GM23338 (cell line): Measurements from ENCODE around the gene GPR137C. TPM values are rescaled to one million over a fixed set of nuclear protein-coding genes. Genes with fewer than 3 reads are reported as not detected.

Source experiments
- ATAC-seq: fragments of 200-7000 bp; cut with Tn5 transposase; 3 replicates; pipeline ENCODE4 v1.9.1; 2020
- DNase-seq: peaks from one replicate; pipeline ENCODE4 v3.0.0-alpha.2; 2015; ENCODE audit warnings: low spot score
- H2AFZ ChIP-seq: fragments of 200-600 bp; sonication (generic); 2 replicates; pipeline ENCODE4 v1.8.0; 2016; ENCODE audit warnings: antibody characterized with exemption, mild to moderate bottlenecking, moderate library complexity
- H3F3A ChIP-seq: fragments of 200-600 bp; sonication (generic); replicated peaks from 2 replicates; pipeline ENCODE4 v1.8.0; 2017; ENCODE audit warnings: antibody characterized with exemption, mixed run types, low read depth
- H3K27ac ChIP-seq: fragments of 200-600 bp; sonication (generic); 2 replicates; pipeline ENCODE4 v1.6.1; 2016; ENCODE audit warnings: low read depth
- H3K27me3 ChIP-seq: fragments of 200-600 bp; sonication (generic); 2 replicates; pipeline ENCODE4 v1.8.0; 2016; ENCODE audit warnings: mild to moderate bottlenecking, mixed run types, moderate library complexity; ENCODE audit not compliant: insufficient read depth
- H3K36me3 ChIP-seq: fragments of 200-600 bp; sonication (generic); 2 replicates; pipeline ENCODE4 v1.8.0; 2016; ENCODE audit warnings: mild to moderate bottlenecking; ENCODE audit not compliant: insufficient read depth
- H3K4me1 ChIP-seq: fragments of 200-600 bp; sonication (generic); 2 replicates; pipeline ENCODE4 v1.8.0; 2016; ENCODE audit warnings: mild to moderate bottlenecking, moderate library complexity; ENCODE audit not compliant: insufficient read depth
- H3K4me2 ChIP-seq: fragments of 200-600 bp; sonication (generic); 2 replicates; pipeline ENCODE4 v1.7.1; 2017; ENCODE audit warnings: mixed run types
- H3K4me3 ChIP-seq: fragments of 200-600 bp; sonication (generic); 2 replicates; pipeline ENCODE4 v1.6.1; 2016; ENCODE audit warnings: mixed run types
- H3K79me2 ChIP-seq: fragments of 200-600 bp; sonication (generic); replicated peaks from 2 replicates; pipeline ENCODE4 v1.8.0; 2017; ENCODE audit warnings: mild to moderate bottlenecking; ENCODE audit not compliant: insufficient read depth
- H3K9me2 ChIP-seq: fragments of 200-600 bp; sonication (generic); 2 replicates; pipeline ENCODE4 v1.8.0; 2017; ENCODE audit not compliant: insufficient read depth
- H4K20me1 ChIP-seq: fragments of 200-600 bp; sonication (generic); replicated peaks from 2 replicates; pipeline ENCODE4 v1.8.0; 2017; ENCODE audit warnings: mild to moderate bottlenecking; ENCODE audit not compliant: insufficient read depth
- H3K27ac Mint-ChIP-seq: 2 replicates; pipeline ENCODE4 v1.8.0; 2020; ENCODE audit warnings: inconsistent platforms, mild to moderate bottlenecking, moderate library complexity, mixed read lengths
- H3K27me3 Mint-ChIP-seq: 3 replicates; pipeline ENCODE4 v1.8.0; 2022; ENCODE audit warnings: low read depth, mild to moderate bottlenecking, moderate library complexity, mixed read lengths, inconsistent platforms; ENCODE audit not compliant: insufficient read depth, poor library complexity
- H3K36me3 Mint-ChIP-seq: 3 replicates; pipeline ENCODE4 v1.8.0; 2021; ENCODE audit warnings: low read depth, mild to moderate bottlenecking, inconsistent platforms, moderate library complexity, mixed read lengths
- H3K4me1 Mint-ChIP-seq: 3 replicates; pipeline ENCODE4 v1.8.0; 2020; ENCODE audit warnings: mild to moderate bottlenecking, inconsistent platforms, mixed read lengths
- H3K4me3 Mint-ChIP-seq: 3 replicates; pipeline ENCODE4 v1.8.0; 2021; ENCODE audit warnings: moderate library complexity, mild to moderate bottlenecking, inconsistent platforms, mixed read lengths
- H3K9me3 Mint-ChIP-seq: 3 replicates; pipeline ENCODE4 v1.8.0; 2020; ENCODE audit warnings: moderate library complexity, mild to moderate bottlenecking, inconsistent platforms, mixed read lengths
- CREB1 ChIP-seq: fragments of 250-450 bp; sonication (Bioruptor Pico); IDR thresholded peaks from 2 replicates; pipeline ENCODE4 v1.5.0; 2020; ENCODE audit warnings: low read depth, mild to moderate bottlenecking, moderate library complexity
- EZH2 ChIP-seq: fragments of 200-600 bp; sonication (generic); IDR thresholded peaks from one replicate; pipeline ENCODE4 v1.8.0; 2017; ENCODE audit warnings: antibody characterized with exemption, mild to moderate bottlenecking, low read depth; ENCODE audit not compliant: unreplicated experiment
- EZH2phosphoT487 ChIP-seq: fragments of 200-600 bp; sonication (generic); IDR thresholded peaks from one replicate; pipeline ENCODE4 v1.8.1; 2018; ENCODE audit warnings: antibody characterized with exemption; ENCODE audit not compliant: unreplicated experiment
- JUNB ChIP-seq: IDR thresholded peaks from one replicate; pipeline ENCODE4 v1.6.1; 2016; ENCODE audit warnings: antibody characterized with exemption; ENCODE audit not compliant: unreplicated experiment
- NANOG ChIP-seq: IDR thresholded peaks from 2 replicates; pipeline ENCODE4 v1.6.1; 2016; ENCODE audit warnings: antibody characterized with exemption, borderline replicate concordance
- POLR2AphosphoS5 ChIP-seq: IDR thresholded peaks from 2 replicates; pipeline ENCODE4 v1.6.1; 2016; ENCODE audit warnings: antibody characterized with exemption, low read depth
- STAT1 ChIP-seq: IDR thresholded peaks from one replicate; pipeline ENCODE4 v1.6.1; 2016; ENCODE audit warnings: antibody characterized with exemption; ENCODE audit not compliant: unreplicated experiment
- ZNF114 ChIP-seq: fragments of 250-450 bp; sonication (Bioruptor Pico); IDR thresholded peaks from 2 replicates; pipeline ENCODE4 v1.5.0; 2020; ENCODE audit warnings: mild to moderate bottlenecking, moderate library complexity
- ZNF331 ChIP-seq: fragments of 250-450 bp; sonication (Bioruptor Pico); IDR thresholded peaks from 2 replicates; pipeline ENCODE4 v1.5.0; 2020; ENCODE audit warnings: low read depth, mild to moderate bottlenecking, moderate library complexity
- polyA plus RNA-seq: library from polyadenylated mRNA; unstranded; fragments of >200 nt; fragmentation: Nextera tagmentation; extraction: Ambion mirVana; gene quantifications from 2 replicates; pipeline ENCODE4 v1.2.1, GENCODE V29; 2016
- total RNA-seq: library from RNA; depleted of rRNA; stranded (reverse); fragments of >200 nt; shearing (Covaris generic); gene quantifications from 2 replicates; pipeline ENCODE4 v1.2.3, GENCODE V29; 2014
- TF ChIP-seq, protein P1 (sequence below): fragments of 250-450 bp; sonication (Bioruptor Pico); IDR thresholded peaks from 2 replicates; pipeline ENCODE4 v1.5.0; 2020; ENCODE audit warnings: mild to moderate bottlenecking, moderate library complexity

The GPR137C gene
- total and polyA plus RNA-seq, 2 experiments from 2014 or later, result 2.2 to 5.2 TPM

DNA sequence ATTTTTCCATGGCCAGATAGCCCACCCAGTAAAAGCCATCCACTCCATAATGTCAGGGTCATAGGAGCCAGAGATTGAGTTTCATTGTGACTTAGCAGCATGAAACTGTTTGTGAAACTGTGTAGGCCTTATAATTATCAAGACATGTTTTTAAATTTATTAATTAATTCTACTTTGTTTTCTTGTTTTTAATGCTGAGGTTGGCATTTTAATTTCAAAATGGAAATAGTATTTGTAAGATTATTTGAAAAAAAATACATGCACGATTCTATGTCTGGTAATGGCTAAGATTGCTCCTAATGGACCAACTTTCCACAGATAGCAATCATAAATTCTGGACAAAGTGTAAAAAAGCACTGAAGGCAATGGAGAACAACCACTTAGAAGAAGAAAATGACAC is 67.1 kb downstream of the GPR137C start (continued):
- TF ChIP-seq, protein P1, sequence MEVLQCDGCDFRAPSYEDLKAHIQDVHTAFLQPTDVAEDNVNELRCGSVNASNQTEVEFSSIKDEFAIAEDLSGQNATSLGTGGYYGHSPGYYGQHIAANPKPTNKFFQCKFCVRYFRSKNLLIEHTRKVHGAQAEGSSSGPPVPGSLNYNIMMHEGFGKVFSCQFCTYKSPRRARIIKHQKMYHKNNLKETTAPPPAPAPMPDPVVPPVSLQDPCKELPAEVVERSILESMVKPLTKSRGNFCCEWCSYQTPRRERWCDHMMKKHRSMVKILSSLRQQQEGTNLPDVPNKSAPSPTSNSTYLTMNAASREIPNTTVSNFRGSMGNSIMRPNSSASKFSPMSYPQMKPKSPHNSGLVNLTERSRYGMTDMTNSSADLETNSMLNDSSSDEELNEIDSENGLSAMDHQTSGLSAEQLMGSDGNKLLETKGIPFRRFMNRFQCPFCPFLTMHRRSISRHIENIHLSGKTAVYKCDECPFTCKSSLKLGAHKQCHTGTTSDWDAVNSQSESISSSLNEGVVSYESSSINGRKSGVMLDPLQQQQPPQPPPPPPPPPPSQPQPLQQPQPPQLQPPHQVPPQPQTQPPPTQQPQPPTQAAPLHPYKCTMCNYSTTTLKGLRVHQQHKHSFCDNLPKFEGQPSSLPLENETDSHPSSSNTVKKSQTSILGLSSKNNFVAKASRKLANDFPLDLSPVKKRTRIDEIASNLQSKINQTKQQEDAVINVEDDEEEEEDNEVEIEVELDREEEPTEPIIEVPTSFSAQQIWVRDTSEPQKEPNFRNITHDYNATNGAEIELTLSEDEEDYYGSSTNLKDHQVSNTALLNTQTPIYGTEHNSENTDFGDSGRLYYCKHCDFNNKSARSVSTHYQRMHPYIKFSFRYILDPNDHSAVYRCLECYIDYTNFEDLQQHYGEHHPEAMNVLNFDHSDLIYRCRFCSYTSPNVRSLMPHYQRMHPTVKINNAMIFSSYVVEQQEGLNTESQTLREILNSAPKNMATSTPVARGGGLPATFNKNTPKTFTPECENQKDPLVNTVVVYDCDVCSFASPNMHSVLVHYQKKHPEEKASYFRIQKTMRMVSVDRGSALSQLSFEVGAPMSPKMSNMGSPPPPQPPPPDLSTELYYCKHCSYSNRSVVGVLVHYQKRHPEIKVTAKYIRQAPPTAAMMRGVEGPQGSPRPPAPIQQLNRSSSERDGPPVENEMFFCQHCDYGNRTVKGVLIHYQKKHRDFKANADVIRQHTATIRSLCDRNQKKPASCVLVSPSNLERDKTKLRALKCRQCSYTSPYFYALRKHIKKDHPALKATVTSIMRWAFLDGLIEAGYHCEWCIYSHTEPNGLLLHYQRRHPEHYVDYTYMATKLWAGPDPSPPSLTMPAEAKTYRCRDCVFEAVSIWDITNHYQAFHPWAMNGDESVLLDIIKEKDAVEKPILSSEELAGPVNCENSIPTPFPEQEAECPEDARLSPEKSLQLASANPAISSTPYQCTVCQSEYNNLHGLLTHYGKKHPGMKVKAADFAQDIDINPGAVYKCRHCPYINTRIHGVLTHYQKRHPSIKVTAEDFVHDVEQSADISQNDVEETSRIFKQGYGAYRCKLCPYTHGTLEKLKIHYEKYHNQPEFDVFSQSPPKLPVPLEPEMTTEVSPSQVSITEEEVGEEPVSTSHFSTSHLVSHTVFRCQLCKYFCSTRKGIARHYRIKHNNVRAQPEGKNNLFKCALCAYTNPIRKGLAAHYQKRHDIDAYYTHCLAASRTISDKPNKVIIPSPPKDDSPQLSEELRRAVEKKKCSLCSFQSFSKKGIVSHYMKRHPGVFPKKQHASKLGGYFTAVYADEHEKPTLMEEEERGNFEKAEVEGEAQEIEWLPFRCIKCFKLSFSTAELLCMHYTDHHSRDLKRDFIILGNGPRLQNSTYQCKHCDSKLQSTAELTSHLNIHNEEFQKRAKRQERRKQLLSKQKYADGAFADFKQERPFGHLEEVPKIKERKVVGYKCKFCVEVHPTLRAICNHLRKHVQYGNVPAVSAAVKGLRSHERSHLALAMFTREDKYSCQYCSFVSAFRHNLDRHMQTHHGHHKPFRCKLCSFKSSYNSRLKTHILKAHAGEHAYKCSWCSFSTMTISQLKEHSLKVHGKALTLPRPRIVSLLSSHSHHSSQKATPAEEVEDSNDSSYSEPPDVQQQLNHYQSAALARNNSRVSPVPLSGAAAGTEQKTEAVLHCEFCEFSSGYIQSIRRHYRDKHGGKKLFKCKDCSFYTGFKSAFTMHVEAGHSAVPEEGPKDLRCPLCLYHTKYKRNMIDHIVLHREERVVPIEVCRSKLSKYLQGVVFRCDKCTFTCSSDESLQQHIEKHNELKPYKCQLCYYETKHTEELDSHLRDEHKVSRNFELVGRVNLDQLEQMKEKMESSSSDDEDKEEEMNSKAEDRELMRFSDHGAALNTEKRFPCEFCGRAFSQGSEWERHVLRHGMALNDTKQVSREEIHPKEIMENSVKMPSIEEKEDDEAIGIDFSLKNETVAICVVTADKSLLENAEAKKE (CRISPR knock-in tag), result no peak
- no peak for TF ChIP-seq EZH2phosphoT487
- TF ChIP-seq EZH2, result no peak
- no peak for TF ChIP-seq NANOG
- no peak for TF ChIP-seq JUNB
- TF ChIP-seq CREB1 (CRISPR knock-in tag), result no peak
- no peak for TF ChIP-seq ZNF331 (CRISPR knock-in tag)
- no peak for TF ChIP-seq ZNF114

DNA sequence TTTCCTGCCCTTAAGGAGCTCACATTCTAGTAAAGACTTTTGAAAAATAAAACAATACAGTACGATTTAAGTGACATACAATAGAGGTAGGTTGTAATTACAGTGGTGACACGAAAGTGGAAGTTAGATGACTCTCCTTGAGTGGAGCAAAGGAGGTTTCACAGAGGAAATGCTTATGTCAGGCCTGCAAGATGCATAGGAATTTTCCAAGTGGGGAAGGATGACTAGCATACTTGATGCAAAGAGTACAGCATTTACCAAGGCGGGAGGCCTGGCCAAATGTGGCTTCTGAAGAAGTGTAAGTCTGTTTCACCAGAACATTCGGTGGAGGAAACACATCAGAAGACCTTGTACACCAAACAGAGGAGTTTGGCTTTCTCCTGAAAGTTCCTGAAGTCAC is 87.5 kb downstream of the GPR137C start:
- H3K36me3 Mint-ChIP-seq, result peaks cover 19% of the 10 kb centered on the region
- no peak for ATAC-seq
- H3K4me3 Mint-ChIP-seq, result no peak overlapping the region
- TF ChIP-seq CREB1 (CRISPR knock-in tag) (no peak), STAT1 (no peak), JUNB (no peak), ZNF114 (no peak), POLR2AphosphoS5 (no peak)
- TF ChIP-seq, protein P1 (CRISPR knock-in tag), result no peak

More for the DNA sequence above, 87.5 kb downstream of the GPR137C start:
- H2AFZ ChIP-seq, result no peak overlapping the region
- Mint-ChIP-seq H3K27ac (no peak overlapping the region), H3K9me3 (peaks cover 7% of the 10 kb centered on the region; the same call in 2 of the 3 replicates), H3K4me1 (no peaks in the 10 kb centered on the region), H3K27me3 (peaks cover 2% of the 10 kb centered on the region)
- no peak overlapping the region for H3K4me2 ChIP-seq
- DNase-seq, result no peak
- H3K4me1 ChIP-seq, result no peaks in the 10 kb centered on the region
- H3K27me3 ChIP-seq, result no peaks in the 10 kb centered on the region
- no peaks in the 10 kb centered on the region for H3F3A ChIP-seq
- H3K4me3 ChIP-seq, result no peak overlapping the region
- H3K79me2 ChIP-seq, result no peaks in the 10 kb centered on the region
- no peaks in the 10 kb centered on the region for H3K9me2 ChIP-seq
- no peaks in the 10 kb centered on the region; the same call in 1 of the 2 replicates for H4K20me1 ChIP-seq
- H3K27ac ChIP-seq, result no peak overlapping the region
- peaks cover 3% of the 10 kb centered on the region; the same call in 1 of the 2 replicates for H3K36me3 ChIP-seq
